Trophoblast cell (in vitro differentiated cells and primary cell): ENCODE results near the gene TRPM6.
A peak's percentile ranks its signal among the peaks of the same experiment; 100 is the strongest.

Experiments used
- DNase-seq, 2 donors: peaks; one replicate each; pipeline ENCODE4 v3.0.0-alpha.2; 2016
- H2AFZ ChIP-seq: 2 replicates; pipeline ENCODE4 v1.6.1; 2013; ENCODE audit warnings: low read length, moderate library complexity, mild to moderate bottlenecking; ENCODE audit not compliant: insufficient read depth, poor library complexity
- H2AK5ac ChIP-seq: 2 replicates; pipeline ENCODE4 v1.6.1; 2013; ENCODE audit warnings: mild to moderate bottlenecking, low read length
- H2BK120ac ChIP-seq: 2 replicates; pipeline ENCODE4 v1.6.1; 2013; ENCODE audit warnings: low read length, mild to moderate bottlenecking, moderate library complexity; ENCODE audit not compliant: insufficient read depth, poor library complexity
- H2BK12ac ChIP-seq: 2 replicates; pipeline ENCODE4 v1.6.1; 2013; ENCODE audit warnings: mild to moderate bottlenecking, low read length, moderate library complexity
- H2BK5ac ChIP-seq: 2 replicates; pipeline ENCODE4 v1.6.1; 2013; ENCODE audit warnings: low read length, low read depth, moderate library complexity, mild to moderate bottlenecking; ENCODE audit not compliant: poor library complexity
- H3K14ac ChIP-seq: 2 replicates; pipeline ENCODE4 v1.6.1; 2013; ENCODE audit warnings: mild to moderate bottlenecking, low read length
- H3K18ac ChIP-seq: 2 replicates; pipeline ENCODE4 v1.6.1; 2013; ENCODE audit warnings: mild to moderate bottlenecking, low read length
- H3K23ac ChIP-seq: 2 replicates; pipeline ENCODE4 v1.6.1; 2013; ENCODE audit warnings: low read length
- H3K27ac ChIP-seq: 2 replicates; pipeline ENCODE4 v1.5.1; 2013; ENCODE audit warnings: low read depth, mild to moderate bottlenecking, inconsistent platforms, low read length, moderate library complexity
- H3K27me3 ChIP-seq: 2 replicates; pipeline ENCODE4 v1.6.1; 2013; ENCODE audit warnings: inconsistent platforms, mild to moderate bottlenecking, low read length, moderate library complexity; ENCODE audit not compliant: insufficient read depth
- H3K36me3 ChIP-seq, 2 experiments: 1 replicate in 1 of 2; 2 replicates in 1 of 2; pipeline ENCODE4 v1.6.1; 2013; ENCODE audit warnings: low read length in 2 of 2, mild to moderate bottlenecking in 2 of 2, moderate library complexity in 1 of 2; ENCODE audit not compliant: insufficient read depth in 2 of 2, control insufficient read depth in 1 of 2
- H3K4ac ChIP-seq: 2 replicates; pipeline ENCODE4 v1.6.1; 2013; ENCODE audit warnings: low read depth, mild to moderate bottlenecking, low read length, moderate library complexity
- H3K4me1 ChIP-seq, 2 experiments: 1 replicate in 1 of 2; 2 replicates in 1 of 2; pipeline ENCODE4 v1.6.1; 2013; ENCODE audit warnings: low read length in 2 of 2, mild to moderate bottlenecking in 2 of 2, moderate library complexity in 1 of 2; ENCODE audit not compliant: insufficient read depth in 2 of 2, control insufficient read depth in 1 of 2
- H3K4me2 ChIP-seq: 2 replicates; pipeline ENCODE4 v1.6.1; 2013; ENCODE audit warnings: inconsistent platforms, mild to moderate bottlenecking, low read length, moderate library complexity
- H3K4me3 ChIP-seq: 2 replicates; pipeline ENCODE4 v1.5.1; 2013; ENCODE audit warnings: mild to moderate bottlenecking, low read depth, low read length, inconsistent platforms
- H3K79me1 ChIP-seq: one replicate; pipeline ENCODE4 v1.6.1; 2013; ENCODE audit warnings: low read length
- H3K79me2 ChIP-seq: 2 replicates; pipeline ENCODE4 v1.6.1; 2013; ENCODE audit warnings: low read length, mild to moderate bottlenecking; ENCODE audit not compliant: control insufficient read depth, insufficient read depth, poor library complexity
- H3K9ac ChIP-seq: 2 replicates; pipeline ENCODE4 v1.6.1; 2013; ENCODE audit warnings: mild to moderate bottlenecking, low read length
- H3K9me3 ChIP-seq: 2 replicates; pipeline ENCODE4 v1.6.1; 2013; ENCODE audit warnings: low read depth, mild to moderate bottlenecking, control low read depth, inconsistent platforms, low read length; ENCODE audit not compliant: insufficient read depth
- H4K12ac ChIP-seq: 2 replicates; pipeline ENCODE4 v1.6.1; 2013; ENCODE audit warnings: low read depth, mild to moderate bottlenecking, low read length, moderate library complexity
- H4K8ac ChIP-seq: 2 replicates; pipeline ENCODE4 v1.6.1; 2013; ENCODE audit warnings: low read depth, mild to moderate bottlenecking, low read length, moderate library complexity
- H4K91ac ChIP-seq: one replicate; pipeline ENCODE4 v1.6.1; 2013; ENCODE audit warnings: low read depth, mild to moderate bottlenecking, low read length, moderate library complexity
- WGBS: extraction: QIAGEN DNeasy Blood & Tissue Kit; methylation state at CpG from one replicate; pipeline ENCODE4 v1.1.7; 2013; ENCODE audit warnings: missing lambda C conversion rate; ENCODE audit not compliant: insufficient read length, insufficient coverage; ENCODE audit errors: extremely low coverage; 5-methylcytosine and 5-hydroxymethylcytosine counted together

The TRPM6 gene

DNA sequence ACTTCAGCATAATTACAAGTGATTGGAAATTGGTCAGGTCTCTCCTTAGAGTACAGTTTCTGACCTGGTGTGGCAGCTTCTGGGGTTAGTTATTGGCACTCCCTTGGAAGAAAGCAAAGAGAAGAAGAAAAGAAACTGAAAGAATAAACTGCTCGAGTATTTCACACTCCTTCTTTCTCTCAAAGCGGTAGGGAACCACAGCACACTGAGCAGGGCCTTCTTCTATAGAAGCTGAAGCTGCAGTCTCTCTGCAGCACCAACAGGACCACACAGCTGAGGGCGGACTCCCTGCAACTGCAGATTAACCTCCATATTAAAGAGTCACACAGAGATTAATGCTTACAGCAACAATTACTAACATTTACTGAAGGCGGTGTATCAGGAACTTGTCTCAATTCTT, 152.0 kb downstream of the TRPM6 start:
- no CpG with 5 or more reads among the region's 4 CpGs for WGBS
- H3K4me2 ChIP-seq = no peak overlapping the region
- no peak for DNase-seq
- no peak overlapping the region for H3K4me3 ChIP-seq
- no peak overlapping the region for H2BK5ac ChIP-seq
- H3K27me3 ChIP-seq = no peaks in the 10 kb centered on the region
- no peak overlapping the region for H4K91ac ChIP-seq
- no peaks in the 10 kb centered on the region for H3K79me1 ChIP-seq
- H4K12ac ChIP-seq = no peak overlapping the region
- H3K4me1 ChIP-seq = no peaks in the 10 kb centered on the region
- H2AFZ ChIP-seq = no peak overlapping the region
- H3K18ac ChIP-seq = no peak overlapping the region
- no peak overlapping the region for H2AK5ac ChIP-seq
- H2BK12ac ChIP-seq = no peak overlapping the region
- H2BK120ac ChIP-seq = no peak overlapping the region
- H4K8ac ChIP-seq = no peak overlapping the region
- no peak overlapping the region for H3K9ac ChIP-seq
- no peaks in the 10 kb centered on the region for H3K9me3 ChIP-seq
- no peaks in the 10 kb centered on the region for H3K79me2 ChIP-seq
- H3K4ac ChIP-seq = no peak overlapping the region
- no peak overlapping the region for H3K14ac ChIP-seq
- no peak overlapping the region for H3K23ac ChIP-seq
- no peak overlapping the region for H3K27ac ChIP-seq
- no peaks in the 10 kb centered on the region for H3K36me3 ChIP-seq

DNA sequence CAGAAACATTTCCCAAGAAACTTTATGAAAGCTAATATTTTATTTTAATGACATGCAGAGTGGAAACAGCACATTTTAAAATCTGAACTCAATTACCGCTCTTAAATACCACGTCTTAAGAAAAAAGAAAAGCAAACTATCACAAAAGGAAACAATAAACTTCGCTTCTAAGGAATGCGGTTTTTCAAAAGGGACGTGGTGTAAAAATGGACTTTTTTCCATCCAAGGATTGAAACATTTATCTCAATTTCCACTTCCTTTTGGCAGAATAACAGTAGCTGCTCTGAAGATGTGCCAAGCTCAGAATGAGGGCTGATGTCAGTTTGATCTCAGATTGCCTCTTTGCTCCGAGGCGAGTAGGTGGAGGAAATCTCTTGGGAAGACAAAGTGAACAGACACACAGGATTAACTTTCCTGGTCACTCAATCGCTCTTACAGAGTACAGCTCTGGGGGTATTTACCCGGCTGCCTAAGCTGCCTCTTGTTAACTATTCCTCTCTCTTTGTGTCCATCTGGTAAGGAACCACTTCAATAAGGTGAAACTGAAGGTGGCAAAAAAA, 158.5 kb downstream of the TRPM6 start:
- Histone ChIP-seq H3K27ac (no peak overlapping the region), H3K9me3 (no peaks in the 10 kb centered on the region), H4K91ac (no peak overlapping the region), H2AFZ (no peak overlapping the region), H3K9ac (no peak overlapping the region), H3K79me2 (no peaks in the 10 kb centered on the region), H4K12ac (no peak overlapping the region), H3K4me1 (peaks cover 0 to 3% of the 10 kb centered on the region in 2 experiments), H3K18ac (no peak overlapping the region), H3K4me2 (no peak overlapping the region), H2BK120ac (no peak overlapping the region), H2BK5ac (no peak overlapping the region), H2BK12ac (no peak overlapping the region), H3K23ac (no peak overlapping the region), H3K14ac (no peak overlapping the region), H3K4me3 (no peak overlapping the region), H3K79me1 (no peaks in the 10 kb centered on the region), H4K8ac (no peak overlapping the region), H3K27me3 (no peaks in the 10 kb centered on the region), H2AK5ac (no peak overlapping the region), H3K36me3 (no peaks in the 10 kb centered on the region), H3K4ac (no peak overlapping the region)
- no CpG with 5 or more reads among the region's 9 CpGs for WGBS
- no peak for DNase-seq

DNA sequence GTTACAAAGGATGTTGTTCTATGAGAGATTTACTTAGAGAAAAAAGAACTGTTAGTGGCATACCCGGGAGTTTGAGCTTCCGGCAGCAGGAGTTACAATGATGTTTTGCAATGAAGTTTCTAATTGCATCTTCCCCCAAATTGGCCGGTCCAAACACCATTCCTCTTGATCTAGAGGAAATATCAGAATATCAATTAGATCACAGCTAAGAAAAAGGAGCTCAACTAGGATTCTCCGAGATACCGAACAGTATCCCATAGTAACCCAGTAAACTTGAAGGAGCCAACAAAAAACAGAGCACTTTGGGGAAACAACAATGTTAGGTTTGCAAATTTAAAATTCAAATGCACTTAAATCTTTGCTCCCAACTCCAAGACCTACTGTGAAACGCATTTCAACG, 159.5 kb downstream of the TRPM6 start:
- Histone ChIP-seq H2BK12ac (no peak overlapping the region), H4K8ac (no peak overlapping the region), H3K4me1 (peaks cover 0 to 3% of the 10 kb centered on the region in 2 experiments), H3K4ac (no peak overlapping the region), H3K18ac (no peak overlapping the region), H3K79me1 (no peaks in the 10 kb centered on the region), H4K12ac (no peak overlapping the region), H3K79me2 (no peaks in the 10 kb centered on the region), H2AK5ac (no peak overlapping the region), H3K9me3 (no peaks in the 10 kb centered on the region), H3K4me2 (no peak overlapping the region), H4K91ac (no peak overlapping the region), H3K9ac (no peak overlapping the region), H2AFZ (no peak overlapping the region), H2BK120ac (no peak overlapping the region), H3K14ac (no peak overlapping the region), H3K23ac (no peak overlapping the region), H3K27ac (no peak overlapping the region), H3K36me3 (no peaks in the 10 kb centered on the region), H2BK5ac (no peak overlapping the region), H3K4me3 (no peak overlapping the region), H3K27me3 (no peaks in the 10 kb centered on the region)
- DNase-seq = no peak
- no CpG with 5 or more reads among the region's 7 CpGs for WGBS

DNA sequence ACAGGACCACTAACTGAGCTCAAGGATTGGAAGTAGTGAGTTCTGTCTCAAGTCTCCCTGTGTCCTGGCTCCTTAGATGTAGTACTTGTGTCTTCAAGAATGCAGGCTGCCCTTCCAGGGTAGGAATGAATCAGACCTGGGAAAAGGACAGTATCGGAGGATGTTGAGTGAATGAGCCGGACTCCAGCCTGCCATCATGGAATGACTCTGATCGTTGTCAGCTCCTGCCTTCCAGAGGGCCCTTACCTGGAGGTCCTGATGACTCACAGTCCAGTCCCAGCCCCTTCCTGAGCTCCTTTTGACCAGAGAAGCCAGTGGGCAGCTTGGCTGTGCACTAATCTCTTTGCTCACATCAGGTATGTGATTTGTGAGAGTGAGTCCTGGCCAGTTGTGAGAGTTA, 161.1 kb downstream of the TRPM6 start:
- Histone ChIP-seq H3K27ac (peak overlapping the region; percentile 4), H3K27me3 (no peaks in the 10 kb centered on the region), H3K4ac (no peak overlapping the region), H3K79me1 (no peaks in the 10 kb centered on the region), H3K18ac (no peak overlapping the region), H3K9ac (no peak overlapping the region), H2BK12ac (no peak overlapping the region), H2BK120ac (no peak overlapping the region), H3K4me1 (peaks cover 0 to 3% of the 10 kb centered on the region in 2 experiments), H3K4me3 (no peak overlapping the region), H3K79me2 (no peaks in the 10 kb centered on the region), H4K12ac (no peak overlapping the region), H3K4me2 (no peak overlapping the region), H2AK5ac (no peak overlapping the region), H3K9me3 (no peaks in the 10 kb centered on the region), H3K36me3 (no peaks in the 10 kb centered on the region), H3K14ac (no peak overlapping the region), H2AFZ (no peak overlapping the region), H4K91ac (no peak overlapping the region), H2BK5ac (no peak overlapping the region), H3K23ac (no peak overlapping the region), H4K8ac (no peak overlapping the region)
- WGBS = no CpG with 5 or more reads among the region's 3 CpGs
- DNase-seq = peak; percentile 71 to 76
